ENCODE results near the gene PLCXD1.

The PLCXD1 gene

DNA sequence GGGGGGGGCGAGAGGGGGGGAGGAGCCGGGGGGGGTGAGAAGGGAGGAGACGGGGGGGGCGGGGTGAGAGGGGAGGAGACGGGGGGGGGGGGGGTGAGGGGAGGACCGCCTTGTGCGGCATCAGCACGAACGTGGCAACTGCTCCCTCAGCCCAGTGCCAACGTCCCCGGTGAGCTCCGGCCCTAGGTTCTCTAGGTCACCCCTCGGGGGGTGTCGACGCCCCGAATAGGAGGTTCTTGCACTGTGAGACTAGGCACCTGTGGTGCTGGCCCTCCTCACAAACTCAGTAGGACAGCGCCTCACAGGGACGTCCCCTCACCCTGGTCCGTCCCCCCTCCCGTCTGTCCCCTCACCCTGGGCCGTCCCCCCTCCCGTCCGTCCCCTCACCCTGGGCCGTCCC, 58.9 kb downstream of the PLCXD1 start:
- TF ChIP-seq, protein P1, sequence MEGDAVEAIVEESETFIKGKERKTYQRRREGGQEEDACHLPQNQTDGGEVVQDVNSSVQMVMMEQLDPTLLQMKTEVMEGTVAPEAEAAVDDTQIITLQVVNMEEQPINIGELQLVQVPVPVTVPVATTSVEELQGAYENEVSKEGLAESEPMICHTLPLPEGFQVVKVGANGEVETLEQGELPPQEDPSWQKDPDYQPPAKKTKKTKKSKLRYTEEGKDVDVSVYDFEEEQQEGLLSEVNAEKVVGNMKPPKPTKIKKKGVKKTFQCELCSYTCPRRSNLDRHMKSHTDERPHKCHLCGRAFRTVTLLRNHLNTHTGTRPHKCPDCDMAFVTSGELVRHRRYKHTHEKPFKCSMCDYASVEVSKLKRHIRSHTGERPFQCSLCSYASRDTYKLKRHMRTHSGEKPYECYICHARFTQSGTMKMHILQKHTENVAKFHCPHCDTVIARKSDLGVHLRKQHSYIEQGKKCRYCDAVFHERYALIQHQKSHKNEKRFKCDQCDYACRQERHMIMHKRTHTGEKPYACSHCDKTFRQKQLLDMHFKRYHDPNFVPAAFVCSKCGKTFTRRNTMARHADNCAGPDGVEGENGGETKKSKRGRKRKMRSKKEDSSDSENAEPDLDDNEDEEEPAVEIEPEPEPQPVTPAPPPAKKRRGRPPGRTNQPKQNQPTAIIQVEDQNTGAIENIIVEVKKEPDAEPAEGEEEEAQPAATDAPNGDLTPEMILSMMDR (IDR thresholded peaks at IDR 0.05; ENCODE audit: low read depth, low read length, missing control alignments), result no peak
- DNase-seq (ENCODE audit: extremely low read depth, low read depth), result no peak
- no peak overlapping the region for H3K4me3 ChIP-seq (replicated peaks; ENCODE audit: low read depth, low read length)

DNA sequence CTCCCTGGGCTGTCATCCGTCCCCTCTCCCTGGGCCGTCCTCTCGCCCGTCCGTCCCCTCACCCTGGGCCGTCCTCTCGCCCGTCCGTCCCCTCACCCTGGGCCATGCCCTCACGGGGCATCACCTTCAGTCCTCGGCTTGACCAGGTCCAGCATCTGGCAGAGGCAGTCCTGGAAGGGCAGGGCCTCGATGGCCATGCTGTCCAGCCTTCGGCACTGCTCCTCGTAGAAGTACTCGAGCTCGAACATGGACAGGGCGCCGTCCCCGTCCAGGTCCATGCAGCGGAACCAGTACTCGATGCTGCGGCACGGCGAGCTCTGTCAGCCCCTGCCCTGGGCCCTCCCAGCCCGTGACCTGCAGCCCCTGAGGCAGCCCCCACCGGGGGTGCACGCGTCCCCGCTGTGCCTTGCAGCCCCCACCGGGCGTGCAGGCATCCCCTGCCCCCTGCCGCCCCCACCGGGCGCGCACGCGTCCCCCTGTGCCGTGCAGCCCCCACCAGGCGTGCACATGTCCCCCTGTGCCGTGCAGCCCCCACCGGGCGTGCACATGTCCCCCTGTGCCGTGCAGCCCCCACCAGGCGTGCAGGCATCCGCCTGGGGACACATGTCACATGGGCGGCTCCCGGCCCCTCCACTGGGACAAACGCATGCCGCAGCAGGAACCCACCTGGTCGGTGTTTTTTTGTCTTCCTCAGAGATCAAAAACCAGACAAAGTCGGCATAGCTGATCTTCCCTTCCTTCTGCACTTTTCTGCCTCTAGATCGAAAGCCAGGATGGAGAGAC, 59.7 kb downstream of the PLCXD1 start:
- H3K4me3 ChIP-seq (replicated peaks; ENCODE audit: low read depth, low read length), result no peak overlapping the region
- TF ChIP-seq, protein P1 (IDR thresholded peaks at IDR 0.05; ENCODE audit: low read depth, low read length, missing control alignments), result no peak
- DNase-seq (ENCODE audit: extremely low read depth, low read depth), result no peak

DNA sequence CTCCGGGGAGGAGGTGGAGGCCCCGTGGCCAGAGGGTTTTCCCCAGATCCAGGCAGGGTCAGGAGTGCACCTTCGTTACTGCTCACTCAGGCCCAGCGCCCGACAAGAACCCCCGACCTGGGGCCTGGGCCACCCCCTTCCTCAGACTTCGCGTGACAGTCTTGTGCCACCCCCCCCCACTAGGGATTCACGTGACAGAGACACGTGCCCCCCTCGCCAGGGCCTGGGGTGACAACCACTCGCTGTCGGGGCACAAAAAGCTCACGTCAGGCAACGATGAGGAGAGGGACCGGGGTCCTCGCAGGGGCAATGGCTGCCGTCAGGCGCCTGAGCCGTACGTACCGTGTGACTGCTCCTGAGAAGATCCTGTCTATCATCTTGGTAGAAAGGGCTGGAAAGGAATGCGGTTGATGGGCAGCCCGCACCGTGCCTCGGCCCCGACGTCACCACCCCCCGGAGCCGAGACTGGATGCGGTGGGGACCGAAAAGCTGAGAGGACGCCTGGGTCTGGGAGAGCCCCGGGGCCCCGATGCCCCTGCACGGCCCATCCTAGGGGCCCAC, 60.4 kb downstream of the PLCXD1 start:
- no peak for DNase-seq (ENCODE audit: extremely low read depth, low read depth)
- no peak overlapping the region for H3K4me3 ChIP-seq (replicated peaks; ENCODE audit: low read depth, low read length)
- TF ChIP-seq, protein P1 (IDR thresholded peaks at IDR 0.05; ENCODE audit: low read depth, low read length, missing control alignments), result no peak

DNA sequence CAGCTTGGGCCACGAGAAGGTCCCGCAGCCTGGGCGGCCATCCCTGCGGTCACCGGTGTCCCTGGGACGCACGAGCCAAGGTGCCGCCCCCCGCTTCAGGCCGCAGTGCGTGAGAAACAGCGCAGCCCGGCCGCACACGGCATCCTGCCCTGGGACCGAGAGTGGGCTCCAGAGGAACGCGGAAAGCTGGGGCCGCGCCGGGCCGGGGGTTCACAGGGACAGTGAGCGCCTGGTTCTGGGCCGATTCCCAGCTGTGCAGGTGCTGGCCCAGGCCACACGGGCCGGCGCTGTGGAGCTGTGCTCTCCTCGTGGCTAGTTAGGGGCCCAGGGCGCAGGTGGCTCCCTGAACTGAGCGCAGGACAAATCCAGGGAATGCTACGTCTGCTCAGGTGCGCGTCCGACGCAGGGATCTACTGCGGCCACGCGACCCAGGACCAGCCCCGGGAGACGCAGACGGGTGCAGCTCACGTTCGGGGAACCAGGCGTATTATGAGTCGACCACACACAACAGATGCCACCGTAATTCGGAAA, 63.3 kb downstream of the PLCXD1 start:
- no peak for DNase-seq (ENCODE audit: extremely low read depth, low read depth)
- TF ChIP-seq, protein P1 (IDR thresholded peaks at IDR 0.05; ENCODE audit: low read depth, low read length, missing control alignments), result no peak
- no peak overlapping the region for H3K4me3 ChIP-seq (replicated peaks; ENCODE audit: low read depth, low read length)

DNA sequence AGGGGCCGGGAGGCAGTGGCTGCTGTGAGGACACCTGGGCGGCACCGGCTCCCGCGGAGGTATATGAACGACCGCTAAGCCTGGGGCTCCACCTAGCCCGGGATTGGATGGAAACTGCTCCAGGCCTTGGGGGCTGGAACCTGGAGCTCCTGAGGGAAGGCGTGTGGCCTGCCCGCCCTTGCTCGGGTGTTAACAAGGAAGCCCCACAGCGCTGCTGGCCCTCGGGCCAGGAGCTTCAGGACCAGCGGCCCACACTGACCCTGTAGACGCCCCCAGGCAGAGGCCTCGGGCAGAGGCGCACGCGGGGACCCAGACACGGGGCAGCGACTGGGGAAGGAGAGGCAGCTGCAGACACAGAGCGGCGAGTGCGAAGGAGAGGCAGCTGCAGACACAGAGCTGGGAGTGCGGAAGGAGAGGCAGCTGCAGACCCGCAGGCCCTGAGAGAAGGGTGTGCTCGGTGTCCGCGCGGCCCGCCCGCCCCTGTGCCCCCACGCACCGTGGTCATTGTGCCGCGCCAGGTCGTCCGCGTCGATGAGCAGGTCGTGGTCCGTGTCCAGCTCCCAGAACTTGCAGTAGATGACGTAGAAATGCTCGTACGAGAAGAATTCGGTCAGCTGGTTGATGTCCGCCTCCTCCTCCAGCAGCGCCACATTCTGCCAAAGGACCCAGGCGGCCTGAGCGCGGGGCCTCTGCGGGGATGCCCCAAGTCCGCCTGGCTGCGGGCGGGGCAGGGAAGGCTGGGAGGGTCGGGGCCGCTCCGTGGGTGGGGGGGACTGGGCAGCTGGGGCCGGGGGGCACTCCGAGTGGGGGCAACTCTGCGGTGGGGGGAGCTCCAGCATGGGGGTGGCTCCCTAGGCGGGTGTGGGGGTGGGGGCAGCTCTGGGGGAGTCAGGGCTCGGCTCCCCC, 64.1 kb downstream of the PLCXD1 start:
- no peak overlapping the region for H3K4me3 ChIP-seq (replicated peaks; ENCODE audit: low read depth, low read length)
- DNase-seq (ENCODE audit: extremely low read depth, low read depth), result no peak
- TF ChIP-seq, protein P1 (IDR thresholded peaks at IDR 0.05; ENCODE audit: low read depth, low read length, missing control alignments), result no peak

DNA sequence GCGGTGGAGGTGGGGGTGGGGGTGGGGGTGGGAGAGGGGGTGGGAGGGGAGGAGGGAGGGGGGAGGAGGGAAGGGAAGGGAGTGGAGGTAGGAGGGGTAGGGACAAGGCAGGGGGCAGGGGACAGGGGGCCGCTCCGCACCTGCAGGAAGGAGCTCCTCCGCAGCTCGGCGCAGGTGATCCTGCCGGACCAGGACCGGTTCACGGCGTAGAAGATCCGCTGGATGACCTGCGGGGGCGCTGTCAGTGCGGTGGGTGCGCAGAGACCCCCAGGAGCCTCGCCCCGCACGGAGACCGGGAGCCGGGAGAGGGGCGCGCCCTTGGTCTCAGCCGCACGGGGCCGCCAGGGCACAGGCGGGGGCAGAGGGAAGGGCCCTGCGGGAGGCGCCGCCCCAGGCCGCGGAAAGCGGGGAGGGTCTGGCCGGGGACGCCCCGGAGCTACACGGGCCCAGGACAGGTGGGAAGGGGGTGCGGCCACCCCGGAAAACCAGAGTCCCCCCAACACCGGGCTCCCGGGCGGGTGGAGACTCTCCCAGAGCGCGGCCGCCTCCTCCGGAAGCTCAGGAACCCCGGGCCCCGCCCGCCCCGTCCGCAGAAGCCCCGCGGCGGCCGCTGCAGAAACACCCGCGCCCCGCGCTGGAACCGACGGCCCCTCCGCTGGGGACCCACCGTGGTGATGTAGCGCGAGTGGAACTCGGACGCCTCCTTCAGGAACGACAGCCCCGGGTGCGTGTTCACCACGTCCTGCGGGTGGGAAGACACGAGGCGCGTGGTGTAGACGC, 65.0 kb downstream of the PLCXD1 start:
- TF ChIP-seq, protein P1 (IDR thresholded peaks at IDR 0.05; ENCODE audit: low read depth, low read length, missing control alignments), result no peak
- no peak for DNase-seq (ENCODE audit: extremely low read depth, low read depth)
- H3K4me3 ChIP-seq (replicated peaks; ENCODE audit: low read depth, low read length), result no peak overlapping the region
